Measurements from ENCODE around the gene KCNN1. TPM values are rescaled to one million over a fixed set of nuclear protein-coding genes. Genes with fewer than 3 reads are reported as not detected.

The KCNN1 gene
- total RNA-seq, 4 donors from 2014 or later, result 0.22 TPM; not detected in 3

DNA sequence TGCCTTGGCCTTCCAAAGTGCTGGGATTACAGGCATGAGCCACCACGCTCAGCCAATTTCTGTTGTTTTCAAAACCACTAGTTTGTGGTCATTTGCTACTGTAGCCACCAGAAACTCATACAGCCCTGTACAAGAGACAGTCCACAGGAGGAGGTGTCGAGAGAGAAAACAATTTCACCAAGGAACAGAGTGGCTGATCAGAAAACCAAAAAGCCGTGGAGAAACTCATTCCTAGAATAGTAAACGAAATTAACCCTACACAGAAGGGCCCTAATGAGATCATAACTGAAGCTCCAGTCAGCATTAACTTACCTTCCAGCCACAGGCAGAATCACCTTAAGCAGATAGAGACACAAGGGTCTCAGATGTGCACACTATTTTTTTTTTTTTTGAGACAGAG lies 37.9 kb upstream of the KCNN1 start:
- no peak for DNase-seq
- 70 to 74% methylated on average over 4 of the region's 4 CpGs for WGBS, 2 donors
- Histone ChIP-seq H3K36me3 (no peaks in the 10 kb centered on the region), H3K27me3 (no peaks in the 10 kb centered on the region), H3K4me1 (peaks cover 11 to 16% of the 10 kb centered on the region in 2 donors), H3K9me3 (no peaks in the 10 kb centered on the region), H3K4me3 (replicated peaks in 1 of 3) (no peak overlapping the region), H3K27ac (no peak overlapping the region)
- intact Hi-C loops (cut with DNase I), result no loop called here
- TF ChIP-seq CTCF (IDR thresholded peaks at IDR 0.05), result no peak

DNA sequence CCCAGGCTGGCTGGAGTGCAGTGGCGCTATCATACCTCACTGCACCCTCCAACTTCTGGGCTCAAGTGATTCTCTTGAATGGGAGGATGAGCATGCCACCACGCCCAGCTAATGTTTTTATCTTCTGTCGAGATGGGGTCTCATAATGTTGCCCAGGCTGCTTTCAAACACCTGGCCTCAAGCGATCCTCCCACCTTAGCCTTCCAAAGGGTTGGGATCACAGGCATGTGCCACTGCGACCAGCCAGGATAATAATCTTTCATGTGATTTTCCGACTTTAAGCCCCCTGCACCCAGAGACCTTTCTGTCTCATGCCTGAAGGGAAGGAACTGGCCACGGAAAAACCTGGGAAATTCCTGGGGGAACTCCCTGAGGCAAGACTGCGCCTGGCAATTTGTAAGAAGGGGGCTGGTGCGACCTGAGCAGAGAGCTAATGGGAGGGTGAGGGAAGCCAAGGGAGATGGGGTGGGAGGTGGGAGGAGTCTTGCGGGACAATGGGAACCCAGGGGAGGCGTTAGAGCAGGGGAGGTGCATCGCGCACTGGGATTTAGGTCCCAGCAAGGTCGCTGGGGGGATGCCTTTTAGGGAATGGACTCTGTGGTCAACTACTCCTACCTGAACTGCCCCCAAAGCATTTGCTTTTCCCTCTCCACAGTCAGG lies 35.2 kb upstream of the KCNN1 start:
- Histone ChIP-seq H3K36me3 (peaks cover 0 to 3% of the 10 kb centered on the region in 2 donors), H3K4me3 (replicated peaks in 1 of 3) (peak overlapping the region in 1 of 3 donors; percentile 65), H3K27ac (no peak overlapping the region), H3K27me3 (no peaks in the 10 kb centered on the region), H3K9me3 (no peaks in the 10 kb centered on the region), H3K4me1 (peaks cover 11 to 16% of the 10 kb centered on the region in 2 donors)
- WGBS, 2 donors, result 29 to 30% methylated on average over 14 of the region's 14 CpGs
- DNase-seq, result peak; percentile 32 to 37
- TF ChIP-seq POLR2A (IDR thresholded peaks at IDR 0.05), result no peak
- TF ChIP-seq CTCF (IDR thresholded peaks at IDR 0.05), result no peak
- intact Hi-C loops (cut with DNase I), result loop anchor here (2.0 kb wide), 1 partner anchor 73 kb away; the partner anchor contains the start of gene RPL18A

GRCh38 chr19:17932485-17933338 lies 34.2 kb upstream of the KCNN1 start, which contains the start of gene CCDC124:
Gene CCDC124, plus strand, starts transcription at chr19:17933015. Its CDS starts 3,406 bp downstream, at chr19:17936421.
- Histone ChIP-seq H3K9me3 (no peaks in the 10 kb centered on the region), H3K36me3 (peaks cover 0 to 3% of the 10 kb centered on the region in 2 donors), H3K27me3 (no peaks in the 10 kb centered on the region), H3K4me3 (replicated peaks in 1 of 3) (peak within 1 kb of the TSS; percentile 59 to 75 (median 65)), H3K27ac (peak within 1 kb of the TSS; percentile 84 to 95 (median 94)), H3K4me1 (peaks cover 11 to 16% of the 10 kb centered on the region in 2 donors)
- peak; percentile 90 to 91 for DNase-seq
- WGBS, 2 donors, result 0 to 1% methylated on average over 16 to 55 of the region's 64 CpGs
- TF ChIP-seq POLR2A (IDR thresholded peaks at IDR 0.05), result peak; percentile 25 to 79
- peak; percentile 58 to 98 (median 92) for TF ChIP-seq CTCF (IDR thresholded peaks at IDR 0.05)
- intact Hi-C loops (cut with DNase I), result loop anchor here (2.0 kb wide), 1 partner anchor 74 kb away; the partner anchor contains the start of gene RPL18A

DNA sequence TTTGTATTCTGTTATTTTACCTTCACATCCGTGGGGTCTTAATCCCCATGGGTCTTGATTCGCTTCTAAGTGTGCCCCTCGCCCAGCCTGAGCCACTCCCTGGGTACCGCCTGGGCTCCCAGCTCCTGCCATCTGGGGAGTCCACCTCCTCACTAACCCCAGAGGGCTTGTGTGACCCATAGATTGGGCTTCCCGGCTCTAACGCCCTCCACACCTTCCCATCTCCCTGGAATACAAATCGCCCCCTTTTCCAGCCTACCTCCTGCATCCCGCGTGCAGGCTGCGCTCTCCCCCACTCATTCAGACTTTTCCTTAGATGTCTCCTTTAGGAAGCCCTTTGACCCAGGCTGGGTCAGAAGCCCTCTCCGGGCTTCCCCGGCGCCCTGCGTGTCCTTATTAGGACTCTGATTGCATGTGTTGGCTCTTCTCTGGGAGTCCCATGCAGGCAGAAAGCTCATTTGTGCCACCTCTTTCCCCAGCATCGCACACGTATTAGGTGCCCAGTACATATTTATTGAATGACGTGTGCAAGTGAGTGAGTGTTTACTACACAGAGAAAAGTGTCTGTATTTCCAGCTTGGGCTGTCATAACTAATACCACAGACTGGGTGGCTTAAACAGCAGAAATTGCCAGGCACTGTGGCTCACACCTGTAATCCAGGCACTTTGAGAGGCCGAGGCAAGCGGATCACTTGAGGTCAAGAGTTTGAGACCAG lies 33.3 kb upstream of the KCNN1 start:
- Histone ChIP-seq H3K27ac (peak overlapping the region in 1 of 3 donors; percentile 95), H3K36me3 (peaks cover 0 to 3% of the 10 kb centered on the region in 2 donors), H3K9me3 (no peaks in the 10 kb centered on the region), H3K4me3 (replicated peaks in 1 of 3) (peak overlapping the region; percentile 59 to 75 (median 65)), H3K27me3 (no peaks in the 10 kb centered on the region), H3K4me1 (peaks cover 11 to 16% of the 10 kb centered on the region in 2 donors)
- WGBS, 2 donors, result 23 to 25% methylated on average over 19 of the region's 19 CpGs
- TF ChIP-seq POLR2A (IDR thresholded peaks at IDR 0.05) (no peak), CTCF (IDR thresholded peaks at IDR 0.05) (no peak)
- no peak for DNase-seq
- intact Hi-C loops (cut with DNase I), result loop anchor here (2.0 kb wide), 1 partner anchor 75 kb away; the partner anchor contains the start of gene RPL18A

Measured in thyroid gland (tissue), 4 donors.